K562 (cell line): ENCODE measurements around the gene WASF2. TPM values are rescaled to one million over a fixed set of nuclear protein-coding genes. Genes with fewer than 3 reads are reported as not detected.
A peak's percentile ranks its signal among the peaks of the same experiment; 100 is the strongest.

ENCODE experiments used
- AFF1 ChIP-seq, 2 experiments: fragments of 450-650 bp; IDR thresholded peaks; 2 replicates each; pipeline ENCODE4 v1.6.1; 2018; ENCODE audit warnings: mild to moderate bottlenecking in 2 of 2, low read depth in 1 of 2; ENCODE audit not compliant: partially characterized antibody in 2 of 2
- ASH1L ChIP-seq: fragments of 450-650 bp; IDR thresholded peaks from 2 replicates; pipeline ENCODE4 v1.6.1; 2018; ENCODE audit warnings: borderline replicate concordance, mild to moderate bottlenecking, low read depth; ENCODE audit not compliant: partially characterized antibody
- C11orf30 ChIP-seq: fragments of 450-650 bp; IDR thresholded peaks from 2 replicates; pipeline ENCODE4 v1.6.1; 2016; ENCODE audit warnings: low read depth, mild to moderate bottlenecking
- CBX3 ChIP-seq, 2 experiments: IDR thresholded peaks; 1 replicate in 1 of 2; 2 replicates in 1 of 2; pipeline ENCODE4 v1.6.1; 2012; ENCODE audit warnings: inconsistent platforms in 2 of 2, low read length in 2 of 2, borderline replicate concordance in 1 of 2, control low read depth in 1 of 2
- DEAF1 ChIP-seq: fragments of 450-650 bp; formaldehyde crosslinking; IDR thresholded peaks from 2 replicates; pipeline ENCODE4 v1.4.0; 2020; ENCODE audit warnings: mild to moderate bottlenecking, moderate library complexity
- FOSL1 ChIP-seq: fragments of 200-800 bp; sonication (Bioruptor generic); conservative IDR thresholded peaks from 2 replicates; pipeline ENCODE4 v1.6.1; 2016; ENCODE audit warnings: missing genetic modification characterization, missing compliant biosample characterization
- HINFP ChIP-seq: fragments of 450-650 bp; conservative IDR thresholded peaks from 2 replicates; pipeline ENCODE4 v1.6.1; 2016; ENCODE audit warnings: missing genetic modification characterization, low read depth, mild to moderate bottlenecking, control low read depth, missing compliant biosample characterization
- KDM1A ChIP-seq, 2 experiments: fragments of 450-650 bp; IDR thresholded peaks; 2 replicates each; pipeline ENCODE4 v1.6.1; 2016; ENCODE audit warnings: mild to moderate bottlenecking in 2 of 2
- SMAD1 ChIP-seq: fragments of 150-350 bp; IDR thresholded peaks from 2 replicates; pipeline ENCODE4 v1.6.1; 2014; ENCODE audit warnings: low read length, low read depth; ENCODE audit not compliant: partially characterized antibody
- ZEB2 ChIP-seq: fragments of 450-650 bp; IDR thresholded peaks from 2 replicates; pipeline ENCODE4 v1.6.1; 2016
- ZNF592 ChIP-seq: fragments of 450-650 bp; IDR thresholded peaks from 2 replicates; pipeline ENCODE4 v1.6.1; 2017; ENCODE audit warnings: antibody characterized with exemption, mild to moderate bottlenecking
- ZNF696 ChIP-seq: fragments of 250-450 bp; sonication (Bioruptor Pico); conservative IDR thresholded peaks from 2 replicates; pipeline ENCODE4 v1.4.0; 2020; ENCODE audit warnings: mild to moderate bottlenecking, moderate library complexity
- ZNF75A ChIP-seq: fragments of 450-650 bp; formaldehyde crosslinking; IDR thresholded peaks from 2 replicates; pipeline ENCODE4 v1.4.0; 2020; ENCODE audit warnings: mild to moderate bottlenecking
- ZNF79 ChIP-seq: fragments of 250-450 bp; sonication (Bioruptor Pico); IDR thresholded peaks from 2 replicates; pipeline ENCODE4 v1.4.0; 2020; ENCODE audit warnings: low read depth, mild to moderate bottlenecking, moderate library complexity
- polyA plus RNA-seq, 8 experiments: library from polyadenylated mRNA; depleted of rRNA in 4 of 8; stranded (reverse) in 5 of 8; unstranded in 3 of 8; fragments of >200 nt; fragmentation: Nextera tagmentation in 2 of 8; fragmentation: Illumina TruSeq in 1 of 8; extraction: Ambion mirVana in 2 of 8; extraction: Trizol in 1 of 8; gene quantifications; 2 replicates each; pipeline versions ENCODE4 v1.2.1 to v1.2.3, GENCODE V29; 2011 to 2014; ENCODE audit warnings: inconsistent platforms in 1 of 8, missing spikeins in 1 of 8
- total RNA-seq, 7 experiments: library from RNA; depleted of rRNA in 6 of 7; stranded (reverse); fragments of >200 nt in 6 of 7; fragmentation: Illumina TruSeq in 2 of 7; extraction: Trizol in 2 of 7; gene quantifications; 2 replicates each; pipeline versions ENCODE4 v1.2.1 to v1.2.3, GENCODE V29; 2011 to 2021; ENCODE audit warnings: low replicate concordance in 1 of 7

Gene WASF2
- total and polyA plus RNA-seq, 9 of the 15 experiments (the other 6 are each of a cell fraction or from before 2014, with no cell fraction given): 8.2 to 163 (median 31.2) TPM

- no peak for TF ChIP-seq AFF1 (IDR thresholded peaks at IDR 0.05; ENCODE audit: low read depth in 1 of 2, partially characterized antibody in 2 of 2)
- peak; percentile 89 for TF ChIP-seq DEAF1 (CRISPR knock-in tag)
- 0 out of 3 replicates have a peak, but pooled peaks of 1 of the 2 experiments have one; percentile 41 for TF ChIP-seq CBX3 (IDR thresholded peaks at IDR 0.05; ENCODE audit: borderline replicate concordance in 1 of 2, low read length in 2 of 2)
- TF ChIP-seq ZNF79: no peak
- TF ChIP-seq KDM1A (IDR thresholded peaks at IDR 0.05): no peak
- TF ChIP-seq SMAD1: no peak
- no peak for TF ChIP-seq FOSL1 (tag)
- TF ChIP-seq ZNF75A: no peak
- no peak for TF ChIP-seq C11orf30
- no peak for TF ChIP-seq HINFP (tag)
- no peak for TF ChIP-seq ASH1L
- TF ChIP-seq ZNF592: no peak
- TF ChIP-seq ZEB2: no peak
- no peak for TF ChIP-seq ZNF696
Observed at GRCh38 chr1:27395441-27396195, 94.3 kb downstream of the WASF2 start (continued).
